Thyroid gland (tissue), 4 donors: ENCODE results near the gene METTL21A.

Source experiments
- POLR2A ChIP-seq, 2 donors: fragments of 450-650 bp; IDR thresholded peaks; one replicate each; pipeline ENCODE4 v1.6.1; 2017; ENCODE audit warnings: antibody characterized with exemption in 2 of 2, mild to moderate bottlenecking in 2 of 2, moderate library complexity in 1 of 2
- TF ChIP-seq, protein P1 (sequence below), 6 experiments: fragments of 200-600 bp in 3 of 6; fragments of 450-650 bp in 3 of 6; sonication (generic) in 3 of 6; IDR thresholded peaks; one replicate each; pipeline ENCODE4 v1.5.1; 2016 to 2019; ENCODE audit warnings: antibody characterized with exemption in 6 of 6, mild to moderate bottlenecking in 2 of 6, inconsistent platforms in 1 of 6, moderate library complexity in 1 of 6

DNA sequence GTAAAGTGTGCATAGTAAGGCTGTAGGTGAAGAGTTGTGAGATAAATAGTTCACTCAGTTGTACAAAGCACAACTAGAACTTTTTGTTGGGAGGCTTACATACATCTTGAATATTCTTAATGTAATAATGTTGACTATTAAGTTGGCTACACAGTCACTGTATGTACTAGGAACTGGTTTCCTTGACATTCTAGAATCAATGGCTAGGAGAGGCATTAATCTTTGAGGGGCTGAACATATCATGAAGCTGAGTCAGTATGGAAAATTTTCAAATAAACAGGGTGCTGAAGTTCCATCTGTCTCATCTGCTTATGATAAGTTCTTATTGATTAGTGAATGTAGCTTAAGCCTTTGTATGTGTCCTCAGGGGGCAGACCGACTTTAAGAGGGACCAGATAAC lies 23.4 kb downstream of the METTL21A start:
- TF ChIP-seq, protein P1, sequence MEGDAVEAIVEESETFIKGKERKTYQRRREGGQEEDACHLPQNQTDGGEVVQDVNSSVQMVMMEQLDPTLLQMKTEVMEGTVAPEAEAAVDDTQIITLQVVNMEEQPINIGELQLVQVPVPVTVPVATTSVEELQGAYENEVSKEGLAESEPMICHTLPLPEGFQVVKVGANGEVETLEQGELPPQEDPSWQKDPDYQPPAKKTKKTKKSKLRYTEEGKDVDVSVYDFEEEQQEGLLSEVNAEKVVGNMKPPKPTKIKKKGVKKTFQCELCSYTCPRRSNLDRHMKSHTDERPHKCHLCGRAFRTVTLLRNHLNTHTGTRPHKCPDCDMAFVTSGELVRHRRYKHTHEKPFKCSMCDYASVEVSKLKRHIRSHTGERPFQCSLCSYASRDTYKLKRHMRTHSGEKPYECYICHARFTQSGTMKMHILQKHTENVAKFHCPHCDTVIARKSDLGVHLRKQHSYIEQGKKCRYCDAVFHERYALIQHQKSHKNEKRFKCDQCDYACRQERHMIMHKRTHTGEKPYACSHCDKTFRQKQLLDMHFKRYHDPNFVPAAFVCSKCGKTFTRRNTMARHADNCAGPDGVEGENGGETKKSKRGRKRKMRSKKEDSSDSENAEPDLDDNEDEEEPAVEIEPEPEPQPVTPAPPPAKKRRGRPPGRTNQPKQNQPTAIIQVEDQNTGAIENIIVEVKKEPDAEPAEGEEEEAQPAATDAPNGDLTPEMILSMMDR (IDR thresholded peaks at IDR 0.05) = no peak
- no peak for TF ChIP-seq POLR2A (IDR thresholded peaks at IDR 0.05)
